ENCODE measurements around the gene OR2V1. TPM values are rescaled to one million over a fixed set of nuclear protein-coding genes. Genes with fewer than 3 reads are reported as not detected.

The OR2V1 gene
- total RNA-seq, 2 donors from 2014 or later = not detected

DNA sequence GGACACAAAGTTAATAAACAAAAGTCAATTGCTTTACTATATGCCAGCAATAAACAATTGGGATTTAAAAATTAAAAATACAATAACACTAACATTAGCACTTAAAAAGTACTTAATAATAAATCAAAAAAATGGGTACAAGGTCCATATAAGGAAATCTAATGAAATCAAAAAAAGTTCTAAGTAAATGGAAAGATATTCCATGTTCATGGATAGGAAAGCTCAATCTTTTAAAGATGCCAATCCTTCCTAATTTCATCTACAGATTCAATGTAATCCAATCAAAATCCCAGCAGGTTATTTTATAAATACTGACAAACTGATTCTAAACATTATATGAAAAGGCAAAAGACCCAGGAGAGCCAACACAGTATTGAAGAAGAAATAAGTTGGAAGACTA lies 49.0 kb downstream of the OR2V1 start:
- peaks cover 62% of the 10 kb centered on the region for H3K27me3 Mint-ChIP-seq (ENCODE audit: insufficient read depth)
- H3K27me3 ChIP-seq (ENCODE audit: control insufficient read depth, insufficient read depth, low read length, poor library complexity, severe bottlenecking) = no peaks in the 10 kb centered on the region
- TF ChIP-seq, protein P1, sequence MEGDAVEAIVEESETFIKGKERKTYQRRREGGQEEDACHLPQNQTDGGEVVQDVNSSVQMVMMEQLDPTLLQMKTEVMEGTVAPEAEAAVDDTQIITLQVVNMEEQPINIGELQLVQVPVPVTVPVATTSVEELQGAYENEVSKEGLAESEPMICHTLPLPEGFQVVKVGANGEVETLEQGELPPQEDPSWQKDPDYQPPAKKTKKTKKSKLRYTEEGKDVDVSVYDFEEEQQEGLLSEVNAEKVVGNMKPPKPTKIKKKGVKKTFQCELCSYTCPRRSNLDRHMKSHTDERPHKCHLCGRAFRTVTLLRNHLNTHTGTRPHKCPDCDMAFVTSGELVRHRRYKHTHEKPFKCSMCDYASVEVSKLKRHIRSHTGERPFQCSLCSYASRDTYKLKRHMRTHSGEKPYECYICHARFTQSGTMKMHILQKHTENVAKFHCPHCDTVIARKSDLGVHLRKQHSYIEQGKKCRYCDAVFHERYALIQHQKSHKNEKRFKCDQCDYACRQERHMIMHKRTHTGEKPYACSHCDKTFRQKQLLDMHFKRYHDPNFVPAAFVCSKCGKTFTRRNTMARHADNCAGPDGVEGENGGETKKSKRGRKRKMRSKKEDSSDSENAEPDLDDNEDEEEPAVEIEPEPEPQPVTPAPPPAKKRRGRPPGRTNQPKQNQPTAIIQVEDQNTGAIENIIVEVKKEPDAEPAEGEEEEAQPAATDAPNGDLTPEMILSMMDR (conservative IDR thresholded peaks at IDR 0.05) = no peak
- H3K9me3 Mint-ChIP-seq = peaks cover 4% of the 10 kb centered on the region
- no peak overlapping the region for H3K27ac ChIP-seq (ENCODE audit: low read depth, low read length)
- no peaks in the 10 kb centered on the region for H3K4me1 ChIP-seq (ENCODE audit: control insufficient read depth, insufficient read depth, low read length)
- DNase-seq = no peak
- no peaks in the 10 kb centered on the region for H3K36me3 ChIP-seq (ENCODE audit: control insufficient read depth, insufficient read depth, low read length)
- H3K4me3 Mint-ChIP-seq = no peak overlapping the region
- H3K4me3 ChIP-seq (ENCODE audit: low read length) = no peak overlapping the region
- H3K9me3 ChIP-seq (ENCODE audit: control insufficient read depth, low read length) = peaks cover 26% of the 10 kb centered on the region
- no peaks in the 10 kb centered on the region for H3K36me3 Mint-ChIP-seq (ENCODE audit: low read depth)
- no peak overlapping the region for H3K9ac ChIP-seq (ENCODE audit: extremely low read depth, low read length, poor library complexity, severe bottlenecking)
- H3K4me1 Mint-ChIP-seq = no peaks in the 10 kb centered on the region
- no peak overlapping the region for H3K27ac Mint-ChIP-seq

DNA sequence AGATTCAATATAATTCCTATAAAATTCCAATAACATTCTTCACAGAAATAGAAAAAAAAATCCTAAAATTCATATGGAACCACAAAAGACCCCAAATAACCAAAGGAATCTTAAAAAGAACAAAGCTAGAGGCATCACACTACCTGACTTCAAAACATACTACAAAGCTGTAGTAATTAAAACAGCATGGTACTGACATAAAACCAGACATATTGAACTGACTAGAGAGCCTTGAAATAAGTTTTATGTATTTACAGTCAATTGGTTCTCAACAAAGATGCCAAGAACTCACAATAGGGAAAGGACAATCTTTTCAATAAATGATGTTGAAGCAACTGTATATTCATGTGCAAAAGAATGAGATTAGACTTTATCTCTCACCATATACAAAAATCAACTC lies 54.0 kb downstream of the OR2V1 start:
- H3K4me3 Mint-ChIP-seq = no peak overlapping the region
- Histone ChIP-seq H3K4me1 (ENCODE audit: control insufficient read depth, insufficient read depth, low read length) (no peaks in the 10 kb centered on the region), H3K4me3 (ENCODE audit: low read length) (no peak overlapping the region), H3K9me3 (ENCODE audit: control insufficient read depth, low read length) (peaks cover 45% of the 10 kb centered on the region), H3K36me3 (ENCODE audit: control insufficient read depth, insufficient read depth, low read length) (no peaks in the 10 kb centered on the region), H3K27ac (ENCODE audit: low read depth, low read length) (no peak overlapping the region), H3K27me3 (ENCODE audit: control insufficient read depth, insufficient read depth, low read length, poor library complexity, severe bottlenecking) (no peaks in the 10 kb centered on the region), H3K9ac (ENCODE audit: extremely low read depth, low read length, poor library complexity, severe bottlenecking) (no peak overlapping the region)
- TF ChIP-seq, protein P1 (conservative IDR thresholded peaks at IDR 0.05) = no peak
- H3K9me3 Mint-ChIP-seq = peaks cover 21% of the 10 kb centered on the region
- H3K36me3 Mint-ChIP-seq (ENCODE audit: low read depth) = no peaks in the 10 kb centered on the region
- no peak overlapping the region for H3K27ac Mint-ChIP-seq
- peaks cover 46% of the 10 kb centered on the region for H3K27me3 Mint-ChIP-seq (ENCODE audit: insufficient read depth)
- H3K4me1 Mint-ChIP-seq = no peaks in the 10 kb centered on the region
- DNase-seq = no peak

Other genes starting within 250 kb of the OR2V1 start
- not detected for gene BTNL8, start 232.0 kb downstream of the OR2V1 start, total RNA-seq
- gene BTNL3, start 142.3 kb downstream of the OR2V1 start, total RNA-seq = not detected
- gene BTNL9, start 90.9 kb downstream of the OR2V1 start, total RNA-seq = not detected
- gene OR2V2, start 16.4 kb upstream of the OR2V1 start, total RNA-seq = not detected
- gene TRIM7, start 74.0 kb upstream of the OR2V1 start, total RNA-seq = not detected
- 10 to 100 TPM; 37.5 to 41.7 TPM for gene TRIM41, start 92.1 kb upstream of the OR2V1 start, total RNA-seq
- 1,000 to 10,000 TPM; 1,942 to 1,975 TPM for gene RACK1, start 112.7 kb upstream of the OR2V1 start, total RNA-seq
- gene TRIM52, start 130.0 kb upstream of the OR2V1 start, total RNA-seq = 1 to 10 TPM; 5.3 to 5.9 TPM
- not detected for gene OR4F3, start 236.1 kb upstream of the OR2V1 start, total RNA-seq

Data from endodermal cell (in vitro differentiated cells).